Activated CD8-positive, alpha-beta memory T cell treated with anti-CD3 and anti-CD28 coated beads for 48 hours (primary cell): ENCODE data around the gene GMIP.
"Not testable (repeated sequence)": the region's sequence is repeated elsewhere in the genome, so short reads cannot be mapped to it uniquely, and the experiment has no call there.

Experiments used
- DNase-seq, 3 experiments: peaks; one replicate each; pipeline ENCODE4 v3.0.0-alpha.2; 2020; ENCODE audit warnings: low read depth in 2 of 3, low spot score in 2 of 3

Gene GMIP

DNA sequence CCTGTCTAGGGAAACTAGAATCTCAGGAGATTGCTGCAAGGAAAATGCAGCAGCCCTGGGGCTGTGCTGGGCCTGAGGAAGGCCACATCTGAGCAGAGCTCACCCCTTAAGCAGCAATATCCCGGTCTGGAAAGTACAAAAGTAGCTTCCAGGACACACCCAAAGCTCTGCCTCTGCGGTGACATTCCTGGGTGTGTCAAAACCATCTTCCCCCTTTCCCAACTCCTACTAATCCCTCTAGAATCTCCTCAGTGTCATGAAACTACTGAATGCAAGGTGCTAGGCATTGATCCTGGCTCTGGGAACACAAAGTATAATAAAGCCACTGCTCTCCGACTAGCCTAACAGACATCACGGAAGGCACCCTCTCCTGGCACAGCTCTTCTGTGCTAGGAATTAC lies 30.0 kb downstream of the GMIP start:
- no peak for DNase-seq

DNA sequence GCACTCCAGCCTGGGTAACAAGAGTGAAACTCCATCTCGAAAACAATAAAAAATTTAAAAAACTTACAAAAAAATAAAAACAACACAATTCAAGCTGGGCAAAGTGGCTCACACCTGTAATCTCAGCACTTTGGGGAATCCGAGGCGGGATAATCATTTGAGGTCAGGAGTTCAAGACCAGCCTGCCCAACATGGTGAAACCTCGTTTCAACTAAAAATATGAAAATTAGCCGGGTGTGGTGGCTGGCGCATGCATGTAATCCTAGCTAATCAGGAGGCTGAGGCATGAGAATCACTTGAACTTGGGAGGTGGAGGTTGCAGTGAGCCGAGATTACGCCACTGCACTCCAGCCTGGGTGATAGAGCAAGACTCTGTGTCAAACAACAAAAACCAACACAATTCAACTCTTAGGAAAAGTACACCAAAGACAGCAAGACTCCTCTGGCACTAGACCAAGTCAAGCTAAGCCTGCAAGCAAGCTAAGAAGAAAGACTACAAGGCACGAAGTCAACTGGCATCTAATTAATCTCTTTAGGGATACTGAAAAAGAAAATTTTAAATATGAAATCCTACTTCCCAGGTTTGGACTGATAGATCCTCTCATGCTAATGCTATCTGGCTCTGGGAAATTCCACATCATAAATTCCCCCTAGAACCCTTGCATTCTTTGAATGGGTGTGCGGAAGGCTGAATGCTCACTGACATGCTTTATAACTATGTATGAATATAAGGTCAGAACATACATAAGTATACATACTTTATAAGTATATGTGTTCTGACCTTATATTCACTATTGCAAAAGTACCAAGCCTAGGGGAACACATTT lies 32.9 kb downstream of the GMIP start:
- DNase-seq: no peak

DNA sequence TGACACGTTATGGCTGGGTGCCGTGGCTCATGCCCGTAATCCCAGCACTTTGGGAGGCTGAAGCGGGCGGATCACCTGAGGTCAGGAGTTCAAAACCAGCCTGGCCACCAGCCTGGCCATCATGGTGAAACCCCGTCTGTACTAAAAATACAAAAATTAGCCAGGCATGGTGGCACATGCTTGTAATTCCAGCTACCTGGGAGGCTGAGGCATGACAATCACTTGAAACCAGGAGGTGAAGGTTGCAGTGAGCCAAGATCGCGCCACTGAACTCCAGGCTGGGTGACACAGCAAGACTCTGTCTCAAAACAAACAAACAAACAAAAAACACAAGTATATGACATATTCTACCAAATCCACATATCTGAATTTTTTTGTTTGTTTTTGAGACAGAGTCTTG lies 36.8 kb downstream of the GMIP start:
- not testable (repeated sequence) for DNase-seq

GRCh38 chr19:19606021-19606420 lies 37.4 kb downstream of the GMIP start:
- DNase-seq: no peak

GRCh38 chr19:19602713-19603324 lies 40.6 kb downstream of the GMIP start:
- DNase-seq: no peak

DNA sequence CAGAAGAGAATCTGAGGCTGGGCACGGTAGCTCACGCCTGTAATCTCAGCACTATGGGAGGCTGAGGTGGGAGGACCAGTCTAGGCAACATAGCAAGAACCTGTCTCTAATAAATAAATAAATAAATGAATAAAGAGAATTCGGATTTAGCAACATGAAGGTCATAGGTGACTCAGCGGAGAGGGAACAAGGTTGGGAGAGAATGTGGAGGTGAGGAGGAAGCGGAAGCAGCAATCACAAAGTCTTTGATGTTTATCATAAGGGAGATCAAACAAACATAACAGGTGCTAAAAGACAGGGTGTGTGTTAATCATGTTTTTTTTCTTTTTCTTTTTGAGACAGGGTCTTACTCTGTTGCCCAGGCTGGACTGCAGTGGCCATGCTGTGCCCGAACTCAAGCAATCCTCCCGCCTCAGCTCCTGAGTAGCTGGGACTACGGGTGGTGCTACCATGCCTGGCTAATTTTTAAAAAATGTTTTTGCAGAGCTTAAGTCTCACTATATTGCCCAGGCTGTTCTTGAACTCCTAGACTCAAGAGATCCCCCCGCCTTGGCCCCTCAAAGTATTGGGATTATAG lies 41.2 kb downstream of the GMIP start:
- DNase-seq: no peak

DNA sequence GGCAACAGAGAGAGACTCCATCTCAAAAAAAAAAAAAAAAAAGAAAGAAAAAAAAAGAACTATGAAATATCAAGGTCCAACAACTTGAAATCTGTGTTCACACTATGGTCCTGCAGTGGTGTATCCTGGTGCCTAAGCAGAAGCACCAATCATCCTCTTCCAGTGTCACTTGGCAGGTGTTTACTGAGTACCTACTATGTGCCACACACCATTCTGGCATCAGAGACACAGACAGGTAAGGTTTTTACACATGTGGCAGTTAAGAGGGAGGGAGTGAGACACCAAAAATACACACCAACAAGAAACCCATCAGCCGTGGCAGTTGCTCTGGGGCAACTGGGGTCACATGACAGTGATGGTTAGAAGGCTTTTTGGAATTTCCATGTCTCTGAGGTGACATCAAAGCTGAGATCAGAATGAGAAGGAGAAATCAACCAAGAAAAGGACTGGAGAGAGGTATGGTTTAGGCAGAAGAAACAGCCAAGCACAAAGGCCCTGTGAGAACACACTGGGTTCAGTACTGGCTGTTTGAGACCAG lies 42.6 kb downstream of the GMIP start:
- no peak for DNase-seq

- DNase-seq: not testable (repeated sequence)
Observed at GRCh38 chr19:19598728-19599451, 44.6 kb downstream of the GMIP start.

GRCh38 chr19:19597809-19598306 lies 45.6 kb downstream of the GMIP start:
- no peak for DNase-seq

- DNase-seq: no peak
Observed at GRCh38 chr19:19595171-19595701, 48.2 kb downstream of the GMIP start.

DNA sequence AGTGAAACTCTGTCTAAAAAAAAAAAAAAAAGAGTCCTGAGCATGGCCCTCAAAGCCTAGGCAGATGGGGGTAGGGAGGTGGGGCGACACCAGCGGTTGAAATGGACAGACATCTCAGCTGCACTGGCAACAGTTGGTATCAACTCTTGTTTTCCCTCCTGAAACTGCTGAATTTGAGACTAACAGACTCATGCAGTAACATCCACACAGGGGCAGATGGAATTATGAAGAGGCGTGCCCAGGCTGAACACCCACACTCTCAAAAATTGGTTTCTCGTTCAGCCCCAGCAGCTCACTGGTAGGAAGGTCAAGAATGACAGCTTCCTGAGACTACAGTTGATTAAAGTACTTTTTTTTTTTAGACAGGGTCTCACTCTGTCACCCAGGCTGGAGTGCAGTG lies 49.1 kb downstream of the GMIP start:
- DNase-seq: no peak

DNA sequence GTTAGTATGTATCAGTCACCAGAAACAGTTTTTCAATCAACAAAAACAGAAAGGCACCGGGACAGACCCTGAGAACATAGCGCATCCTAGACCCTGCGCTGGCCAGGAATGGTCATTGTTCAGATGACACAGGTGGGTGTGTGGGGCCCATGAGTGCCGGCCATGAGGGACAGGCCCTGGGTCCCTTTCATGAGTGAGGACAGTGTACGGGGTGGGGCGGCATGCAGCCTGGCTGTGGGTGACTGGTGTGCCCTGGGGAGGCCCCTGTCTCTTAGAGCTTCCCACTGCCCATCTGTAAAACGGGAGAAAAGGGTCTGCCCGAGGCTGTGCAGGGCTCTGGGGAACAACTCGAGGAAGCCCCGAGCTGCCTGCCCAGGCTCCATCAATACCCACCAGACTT lies 50.8 kb downstream of the GMIP start:
- no peak for DNase-seq

DNA sequence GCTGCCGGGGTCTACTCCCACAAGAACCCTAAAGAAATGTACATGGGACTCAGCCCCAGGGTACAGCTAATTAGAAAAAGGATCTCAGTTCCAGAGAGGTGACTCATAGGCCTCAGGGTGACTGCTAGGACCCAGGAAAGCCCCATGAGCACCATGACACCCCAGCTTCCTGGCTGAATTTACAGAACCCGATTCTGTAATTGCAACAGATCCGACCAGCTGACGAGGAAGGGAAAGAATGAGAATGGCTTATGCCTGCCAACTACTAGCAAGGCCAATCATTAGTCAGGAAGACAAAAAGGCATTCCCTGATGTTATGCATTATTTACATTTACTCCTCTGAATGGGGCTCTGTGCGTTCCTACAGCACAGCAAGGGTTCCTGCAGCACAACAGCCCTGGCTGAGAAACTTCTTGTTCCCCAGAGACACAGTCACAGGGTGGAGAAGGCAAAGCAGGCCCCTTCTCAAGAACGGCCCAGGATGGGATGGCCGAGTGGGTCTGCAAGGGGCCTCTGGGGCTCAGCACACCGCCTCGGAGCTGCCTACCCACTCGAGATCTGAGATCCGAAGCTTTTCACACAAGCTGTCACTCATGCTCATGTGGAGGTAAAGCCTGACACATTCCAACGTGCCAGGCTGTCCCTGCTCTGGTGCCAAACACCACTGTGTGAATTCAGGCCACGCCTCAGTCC lies 52.2 kb downstream of the GMIP start:
- no peak for DNase-seq

- DNase-seq: no peak
Observed at GRCh38 chr19:19588546-19588945, 54.9 kb downstream of the GMIP start.

- DNase-seq: no peak
Observed at GRCh38 chr19:19587771-19588170, 55.7 kb downstream of the GMIP start.

GRCh38 chr19:19584356-19584755 lies 59.1 kb downstream of the GMIP start:
- no peak for DNase-seq

- no peak for DNase-seq
Observed at GRCh38 chr19:19582471-19582870, 61.0 kb downstream of the GMIP start.

- no peak for DNase-seq
Observed at GRCh38 chr19:19581391-19581790, 62.1 kb downstream of the GMIP start.

DNA sequence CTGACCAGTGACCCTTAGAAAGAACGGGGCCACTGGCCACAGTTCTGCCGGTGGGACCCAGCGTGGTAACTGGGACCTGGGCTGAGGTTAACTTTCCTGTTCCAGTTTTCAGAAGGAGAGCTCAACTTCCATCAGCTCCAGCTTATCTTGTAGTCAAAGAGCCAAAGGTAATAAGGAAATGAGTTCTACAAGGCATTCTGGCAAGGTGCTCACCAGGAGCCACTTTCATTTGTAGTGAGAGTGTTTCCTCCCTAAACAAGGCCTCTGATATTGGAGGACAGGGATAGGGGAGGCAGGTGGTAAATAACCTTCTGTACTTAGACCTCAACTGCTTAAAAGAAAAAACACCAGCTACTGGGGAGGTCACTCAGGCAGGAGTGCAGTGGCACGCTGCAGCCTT lies 63.0 kb downstream of the GMIP start:
- DNase-seq: no peak

GRCh38 chr19:19579533-19580361 lies 63.7 kb downstream of the GMIP start:
- no peak for DNase-seq
